ENCODE results near the gene SAFB2.

SAFB2 gene

DNA sequence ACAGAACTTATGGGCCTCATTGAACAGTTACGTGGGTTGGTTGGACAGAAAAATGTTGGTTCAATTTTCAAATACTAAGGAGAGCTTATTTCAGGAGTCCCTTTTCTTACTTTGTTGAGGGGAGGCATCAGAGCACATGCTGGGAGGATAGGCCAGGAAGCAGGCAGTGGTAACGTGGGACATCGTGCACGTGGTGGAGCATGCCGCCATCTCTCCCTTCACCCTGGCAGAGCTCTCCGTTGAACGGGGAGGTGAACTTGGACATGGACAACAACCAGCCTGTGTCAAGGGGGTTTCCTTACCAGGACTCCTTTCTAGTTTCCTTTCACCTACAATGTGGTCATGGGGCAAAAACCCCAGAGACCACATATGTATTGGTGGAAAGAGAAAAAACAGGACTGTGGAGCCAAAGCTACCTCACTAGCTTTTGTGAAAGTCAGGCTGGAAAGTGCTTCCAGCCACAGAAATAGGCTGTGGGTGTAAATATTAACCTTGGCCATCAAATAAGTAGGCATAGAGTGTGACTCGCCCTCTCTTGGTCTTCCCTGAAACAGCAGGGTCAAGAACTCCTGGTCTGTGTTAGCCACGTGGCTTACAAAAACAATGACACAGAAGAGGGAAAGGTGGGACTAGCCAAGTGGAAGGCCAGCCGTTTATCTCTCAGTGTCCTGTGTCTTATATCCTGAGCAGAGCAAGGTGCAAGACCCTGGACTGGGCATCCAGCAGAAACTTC is 43.4 kb upstream of the SAFB2 start (continued):
- TF ChIP-seq, protein P1, sequence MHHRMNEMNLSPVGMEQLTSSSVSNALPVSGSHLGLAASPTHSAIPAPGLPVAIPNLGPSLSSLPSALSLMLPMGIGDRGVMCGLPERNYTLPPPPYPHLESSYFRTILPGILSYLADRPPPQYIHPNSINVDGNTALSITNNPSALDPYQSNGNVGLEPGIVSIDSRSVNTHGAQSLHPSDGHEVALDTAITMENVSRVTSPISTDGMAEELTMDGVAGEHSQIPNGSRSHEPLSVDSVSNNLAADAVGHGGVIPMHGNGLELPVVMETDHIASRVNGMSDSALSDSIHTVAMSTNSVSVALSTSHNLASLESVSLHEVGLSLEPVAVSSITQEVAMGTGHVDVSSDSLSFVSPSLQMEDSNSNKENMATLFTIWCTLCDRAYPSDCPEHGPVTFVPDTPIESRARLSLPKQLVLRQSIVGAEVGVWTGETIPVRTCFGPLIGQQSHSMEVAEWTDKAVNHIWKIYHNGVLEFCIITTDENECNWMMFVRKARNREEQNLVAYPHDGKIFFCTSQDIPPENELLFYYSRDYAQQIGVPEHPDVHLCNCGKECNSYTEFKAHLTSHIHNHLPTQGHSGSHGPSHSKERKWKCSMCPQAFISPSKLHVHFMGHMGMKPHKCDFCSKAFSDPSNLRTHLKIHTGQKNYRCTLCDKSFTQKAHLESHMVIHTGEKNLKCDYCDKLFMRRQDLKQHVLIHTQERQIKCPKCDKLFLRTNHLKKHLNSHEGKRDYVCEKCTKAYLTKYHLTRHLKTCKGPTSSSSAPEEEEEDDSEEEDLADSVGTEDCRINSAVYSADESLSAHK (tag by site-specific recombination; IDR thresholded peaks at IDR 0.05) = no peak
- TF ChIP-seq ZNF670 (tag by site-specific recombination; IDR thresholded peaks at IDR 0.05; ENCODE audit: low read depth) = no peak
- no peak for TF ChIP-seq KLF8 (tag by site-specific recombination; IDR thresholded peaks at IDR 0.05)
- TF ChIP-seq SP2 (tag by site-specific recombination; IDR thresholded peaks at IDR 0.05) = no peak

DNA sequence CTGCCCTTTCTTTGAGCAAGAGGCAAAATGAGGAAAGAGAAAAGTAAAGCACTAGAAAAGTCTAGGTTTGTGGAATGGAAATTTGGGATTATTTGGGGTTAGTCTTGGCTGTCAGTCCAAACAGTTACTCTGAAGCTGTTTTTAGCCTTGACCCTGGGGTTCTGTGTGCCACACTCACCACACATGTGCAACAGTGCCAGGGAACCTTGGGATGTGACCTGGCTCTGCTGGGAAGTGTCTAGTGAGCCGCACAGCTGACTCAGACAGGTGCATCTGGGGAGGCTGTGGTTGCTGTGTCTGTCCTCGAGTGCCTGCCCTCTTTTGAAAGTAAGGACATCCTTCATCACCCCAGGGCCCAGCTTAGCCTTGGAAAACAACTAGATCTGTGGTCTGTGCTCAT is 41.9 kb upstream of the SAFB2 start:
- no peak for TF ChIP-seq ZNF24 (tag by site-specific recombination; IDR thresholded peaks at IDR 0.05)
- TF ChIP-seq, protein P1 (tag by site-specific recombination; IDR thresholded peaks at IDR 0.05) = no peak
- TF ChIP-seq, protein P2, sequence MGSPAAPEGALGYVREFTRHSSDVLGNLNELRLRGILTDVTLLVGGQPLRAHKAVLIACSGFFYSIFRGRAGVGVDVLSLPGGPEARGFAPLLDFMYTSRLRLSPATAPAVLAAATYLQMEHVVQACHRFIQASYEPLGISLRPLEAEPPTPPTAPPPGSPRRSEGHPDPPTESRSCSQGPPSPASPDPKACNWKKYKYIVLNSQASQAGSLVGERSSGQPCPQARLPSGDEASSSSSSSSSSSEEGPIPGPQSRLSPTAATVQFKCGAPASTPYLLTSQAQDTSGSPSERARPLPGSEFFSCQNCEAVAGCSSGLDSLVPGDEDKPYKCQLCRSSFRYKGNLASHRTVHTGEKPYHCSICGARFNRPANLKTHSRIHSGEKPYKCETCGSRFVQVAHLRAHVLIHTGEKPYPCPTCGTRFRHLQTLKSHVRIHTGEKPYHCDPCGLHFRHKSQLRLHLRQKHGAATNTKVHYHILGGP (tag by site-specific recombination; IDR thresholded peaks at IDR 0.05) = no peak
- TF ChIP-seq ZNF776 (tag by site-specific recombination; IDR thresholded peaks at IDR 0.05; ENCODE audit: borderline replicate concordance) = no peak
- TF ChIP-seq HOXC10 (CRISPR knock-in tag; IDR thresholded peaks at IDR 0.05) = no peak
- TF ChIP-seq ZNF423 (tag by site-specific recombination; IDR thresholded peaks at IDR 0.05) = no peak
- no peak for TF ChIP-seq ZNF416 (tag by site-specific recombination; IDR thresholded peaks at IDR 0.05)
- TF ChIP-seq, protein P3, sequence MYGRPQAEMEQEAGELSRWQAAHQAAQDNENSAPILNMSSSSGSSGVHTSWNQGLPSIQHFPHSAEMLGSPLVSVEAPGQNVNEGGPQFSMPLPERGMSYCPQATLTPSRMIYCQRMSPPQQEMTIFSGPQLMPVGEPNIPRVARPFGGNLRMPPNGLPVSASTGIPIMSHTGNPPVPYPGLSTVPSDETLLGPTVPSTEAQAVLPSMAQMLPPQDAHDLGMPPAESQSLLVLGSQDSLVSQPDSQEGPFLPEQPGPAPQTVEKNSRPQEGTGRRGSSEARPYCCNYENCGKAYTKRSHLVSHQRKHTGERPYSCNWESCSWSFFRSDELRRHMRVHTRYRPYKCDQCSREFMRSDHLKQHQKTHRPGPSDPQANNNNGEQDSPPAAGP (tag by site-specific recombination; IDR thresholded peaks at IDR 0.05) = no peak
- no peaks in the 10 kb centered on the region for H3K9me3 ChIP-seq (ENCODE audit: control insufficient read depth, insufficient read depth, low read depth, low read length)
- no peaks in the 10 kb centered on the region for H3K4me1 ChIP-seq (ENCODE audit: control insufficient read depth, insufficient read depth, low read length)
- no peak overlapping the region for H3K27ac ChIP-seq (ENCODE audit: extremely low read depth, low read depth, low read length)
- ChIA-PET CTCF (interaction anchor here (0.5 to 0.6 kb wide), 2 partner anchors 25 to 1671 kb away, joined by 3 to 4 read pairs; partner anchors contain the start of gene RPL36), POLR2A (interaction anchor here (1.5 to 1.9 kb wide), 2 partner anchors 25 to 42 kb away, joined by 4 to 5 read pairs; partner anchors contain the start of genes RPL36, SAFB and SAFB2)
- no peak overlapping the region for H3K4me3 ChIP-seq (ENCODE audit: low read depth, low read length)
- peaks cover 56 to 95% of the 10 kb centered on the region in 2 experiments for H3K36me3 ChIP-seq (ENCODE audit: control insufficient read depth in 2 of 2, insufficient read depth in 1 of 2, low read length in 2 of 2)

DNA sequence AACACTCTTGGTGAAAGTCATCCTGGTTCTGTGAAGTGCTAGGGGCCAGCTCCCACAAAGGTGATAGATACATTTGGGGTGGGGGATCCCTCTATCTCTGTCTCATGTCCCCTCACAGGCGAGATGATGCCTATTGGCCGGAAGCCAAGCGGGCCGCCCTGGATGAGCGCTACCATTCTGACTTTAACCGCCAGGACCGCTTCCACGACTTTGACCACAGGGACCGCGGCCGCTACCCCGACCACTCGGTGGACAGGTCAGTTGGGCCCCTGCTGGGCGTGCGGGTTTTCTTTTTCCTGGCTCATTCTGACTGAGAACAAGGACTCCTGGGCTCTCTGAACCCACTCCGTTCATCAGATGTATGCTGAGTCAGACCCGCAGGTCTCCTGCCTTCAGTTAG is 41.3 kb upstream of the SAFB2 start:
- H3K27ac ChIP-seq (ENCODE audit: extremely low read depth, low read depth, low read length) = no peak overlapping the region
- H3K36me3 ChIP-seq (ENCODE audit: control insufficient read depth in 2 of 2, insufficient read depth in 1 of 2, low read length in 2 of 2) = peaks cover 59 to 95% of the 10 kb centered on the region in 2 experiments
- H3K9me3 ChIP-seq (ENCODE audit: control insufficient read depth, insufficient read depth, low read depth, low read length) = no peaks in the 10 kb centered on the region
- ChIA-PET CTCF (interaction anchor here (0.6 kb wide), 1 partner anchor 1671 kb away, joined by 4 read pairs; no protein-coding TSS in a partner anchor), POLR2A (no interaction called here)
- TF ChIP-seq ZNF488 (tag by site-specific recombination; IDR thresholded peaks at IDR 0.05) (no peak), ZNF544 (tag by site-specific recombination; IDR thresholded peaks at IDR 0.05) (no peak), ZNF677 (tag by site-specific recombination; IDR thresholded peaks at IDR 0.05) (no peak), ZNF266 (tag by site-specific recombination; IDR thresholded peaks at IDR 0.05; ENCODE audit: low read depth) (no peak), ZBTB49 (tag by site-specific recombination; IDR thresholded peaks at IDR 0.05; ENCODE audit: low read depth) (no peak)
- no peak overlapping the region for H3K4me3 ChIP-seq (ENCODE audit: low read depth, low read length)
- no peaks in the 10 kb centered on the region for H3K4me1 ChIP-seq (ENCODE audit: control insufficient read depth, insufficient read depth, low read length)
